ENCODE results near the gene EXOC8. TPM values are rescaled to one million over a fixed set of nuclear protein-coding genes. Genes with fewer than 3 reads are reported as not detected.

The EXOC8 gene
- 4.7 TPM for polyA plus RNA-seq (2012; ENCODE audit: missing spikeins)

- peak; percentile 82 for DNase-seq (ENCODE audit: insufficient read length)
- TF ChIP-seq POLR2A (IDR thresholded peaks at IDR 0.05; ENCODE audit: low read depth, low read length): peak; percentile 84
- TF ChIP-seq POLR2AphosphoS5 (IDR thresholded peaks at IDR 0.05; ENCODE audit: low read depth, low read length): peak; percentile 80
- peak; percentile 86 for TF ChIP-seq TAF1 (IDR thresholded peaks at IDR 0.05; ENCODE audit: borderline replicate concordance, low read depth, low read length)
- FAIRE-seq: peak; percentile 99
Measured at GRCh38 chr1:231337472-231338269, at the start of gene EXOC8. EXOC8 (minus strand) TSS chr1:231337852; CDS start chr1:231337745, 107 bp downstream.

- TF ChIP-seq TAF1 (IDR thresholded peaks at IDR 0.05; ENCODE audit: borderline replicate concordance, low read depth, low read length) (no peak), POLR2A (IDR thresholded peaks at IDR 0.05; ENCODE audit: low read depth, low read length) (no peak), POLR2AphosphoS5 (IDR thresholded peaks at IDR 0.05; ENCODE audit: low read depth, low read length) (no peak)
Measured at GRCh38 chr1:231386466-231386865, 48.8 kb upstream of the EXOC8 start.

GRCh38 chr1:231385416-231385748 is 47.7 kb upstream of the EXOC8 start:
- TF ChIP-seq POLR2A (IDR thresholded peaks at IDR 0.05; ENCODE audit: low read depth, low read length): no peak
- no peak for TF ChIP-seq POLR2AphosphoS5 (IDR thresholded peaks at IDR 0.05; ENCODE audit: low read depth, low read length)
- no peak for TF ChIP-seq TAF1 (IDR thresholded peaks at IDR 0.05; ENCODE audit: borderline replicate concordance, low read depth, low read length)
- FAIRE-seq (no peak), DNase-seq (ENCODE audit: insufficient read length) (no peak)

More at GRCh38 chr1:231386466-231386865, 48.8 kb upstream of the EXOC8 start:
- FAIRE-seq: no peak
- no peak for DNase-seq (ENCODE audit: insufficient read length)

GRCh38 chr1:231384696-231385415 is 47.2 kb upstream of the EXOC8 start:
- FAIRE-seq (no peak), DNase-seq (ENCODE audit: insufficient read length) (no peak)
- no peak for TF ChIP-seq POLR2A (IDR thresholded peaks at IDR 0.05; ENCODE audit: low read depth, low read length)
- TF ChIP-seq TAF1 (IDR thresholded peaks at IDR 0.05; ENCODE audit: borderline replicate concordance, low read depth, low read length): no peak
- TF ChIP-seq POLR2AphosphoS5 (IDR thresholded peaks at IDR 0.05; ENCODE audit: low read depth, low read length): no peak

- TF ChIP-seq TAF1 (IDR thresholded peaks at IDR 0.05; ENCODE audit: borderline replicate concordance, low read depth, low read length) (no peak), POLR2A (IDR thresholded peaks at IDR 0.05; ENCODE audit: low read depth, low read length) (no peak), POLR2AphosphoS5 (IDR thresholded peaks at IDR 0.05; ENCODE audit: low read depth, low read length) (no peak)
- DNase-seq (ENCODE audit: insufficient read length): no peak
- no peak for FAIRE-seq
Measured at GRCh38 chr1:231383159-231383860, 45.7 kb upstream of the EXOC8 start.

- no peak for FAIRE-seq
- no peak for TF ChIP-seq POLR2A (IDR thresholded peaks at IDR 0.05; ENCODE audit: low read depth, low read length)
- TF ChIP-seq TAF1 (IDR thresholded peaks at IDR 0.05; ENCODE audit: borderline replicate concordance, low read depth, low read length): no peak
- no peak for TF ChIP-seq POLR2AphosphoS5 (IDR thresholded peaks at IDR 0.05; ENCODE audit: low read depth, low read length)
Measured at GRCh38 chr1:231382426-231382825, 44.8 kb upstream of the EXOC8 start.

GRCh38 chr1:231381729-231382128 is 44.1 kb upstream of the EXOC8 start:
- TF ChIP-seq TAF1 (IDR thresholded peaks at IDR 0.05; ENCODE audit: borderline replicate concordance, low read depth, low read length) (no peak), POLR2A (IDR thresholded peaks at IDR 0.05; ENCODE audit: low read depth, low read length) (no peak)
- FAIRE-seq (no peak), DNase-seq (ENCODE audit: insufficient read length) (no peak)

More at GRCh38 chr1:231382426-231382825, 44.8 kb upstream of the EXOC8 start:
- DNase-seq (ENCODE audit: insufficient read length): no peak

GRCh38 chr1:231376875-231377549 is 39.4 kb upstream of the EXOC8 start:
- TF ChIP-seq POLR2AphosphoS5 (IDR thresholded peaks at IDR 0.05; ENCODE audit: low read depth, low read length) (no peak), POLR2A (IDR thresholded peaks at IDR 0.05; ENCODE audit: low read depth, low read length) (no peak), TAF1 (IDR thresholded peaks at IDR 0.05; ENCODE audit: borderline replicate concordance, low read depth, low read length) (no peak)
- FAIRE-seq (no peak), DNase-seq (ENCODE audit: insufficient read length) (no peak)

- FAIRE-seq (no peak), DNase-seq (ENCODE audit: insufficient read length) (no peak)
- TF ChIP-seq POLR2A (IDR thresholded peaks at IDR 0.05; ENCODE audit: low read depth, low read length) (no peak), TAF1 (IDR thresholded peaks at IDR 0.05; ENCODE audit: borderline replicate concordance, low read depth, low read length) (no peak), POLR2AphosphoS5 (IDR thresholded peaks at IDR 0.05; ENCODE audit: low read depth, low read length) (no peak)
Measured at GRCh38 chr1:231376101-231376500, 38.4 kb upstream of the EXOC8 start.

GRCh38 chr1:231374394-231374793 is 36.7 kb upstream of the EXOC8 start:
- TF ChIP-seq TAF1 (IDR thresholded peaks at IDR 0.05; ENCODE audit: borderline replicate concordance, low read depth, low read length): no peak
- no peak for TF ChIP-seq POLR2A (IDR thresholded peaks at IDR 0.05; ENCODE audit: low read depth, low read length)
- no peak for TF ChIP-seq POLR2AphosphoS5 (IDR thresholded peaks at IDR 0.05; ENCODE audit: low read depth, low read length)
- FAIRE-seq: no peak
- DNase-seq (ENCODE audit: insufficient read length): no peak

GRCh38 chr1:231372501-231372900 is 34.8 kb upstream of the EXOC8 start:
- no peak for FAIRE-seq
- no peak for DNase-seq (ENCODE audit: insufficient read length)
- TF ChIP-seq POLR2AphosphoS5 (IDR thresholded peaks at IDR 0.05; ENCODE audit: low read depth, low read length) (no peak), TAF1 (IDR thresholded peaks at IDR 0.05; ENCODE audit: borderline replicate concordance, low read depth, low read length) (no peak), POLR2A (IDR thresholded peaks at IDR 0.05; ENCODE audit: low read depth, low read length) (no peak)
